HG03095 (cell line): ENCODE data around the gene ACSF3.
"Not testable (repeated sequence)": the region's sequence is repeated elsewhere in the genome, so short reads cannot be mapped to it uniquely, and the experiment has no call there.

Experiments used
- ATAC-seq: cut with Tn5 transposase; IDR thresholded peaks from one replicate; pipeline ENCODE4 v1.9.1; 2021; ENCODE audit warnings: moderate library complexity; ENCODE audit not compliant: unreplicated experiment

ACSF3 gene

GRCh38 chr16:89187032-89187769 lies 93.5 kb downstream of the ACSF3 start:
- no peak for ATAC-seq

GRCh38 chr16:89187770-89188392 lies 94.2 kb downstream of the ACSF3 start:
- no peak for ATAC-seq

GRCh38 chr16:89188471-89189357 lies 95.1 kb downstream of the ACSF3 start:
- ATAC-seq: not testable (repeated sequence)

- no peak for ATAC-seq
Measured at GRCh38 chr16:89189358-89190025, 95.8 kb downstream of the ACSF3 start.

GRCh38 chr16:89190150-89190958 lies 96.7 kb downstream of the ACSF3 start:
- ATAC-seq: no peak

GRCh38 chr16:89191033-89191900 lies 97.6 kb downstream of the ACSF3 start:
- no peak for ATAC-seq

GRCh38 chr16:89191901-89192185 lies 98.2 kb downstream of the ACSF3 start:
- ATAC-seq: no peak

- ATAC-seq: not testable (repeated sequence)
Measured at GRCh38 chr16:89192186-89192955, 98.7 kb downstream of the ACSF3 start.

GRCh38 chr16:89192956-89193575 lies 99.4 kb downstream of the ACSF3 start:
- ATAC-seq: no peak

- ATAC-seq: no peak
Measured at GRCh38 chr16:89193576-89194293, 100.1 kb downstream of the ACSF3 start.

GRCh38 chr16:89194340-89195311 lies 101.0 kb downstream of the ACSF3 start:
- ATAC-seq: no peak

GRCh38 chr16:89195521-89196171 lies 102.0 kb downstream of the ACSF3 start:
- ATAC-seq: no peak

- ATAC-seq: no peak
Measured at GRCh38 chr16:89197033-89197632, 103.5 kb downstream of the ACSF3 start.

- ATAC-seq: no peak
Measured at GRCh38 chr16:89197633-89198416, 104.2 kb downstream of the ACSF3 start.
